ENCODE results near the gene AMPD2. TPM values are rescaled to one million over a fixed set of nuclear protein-coding genes. Genes with fewer than 3 reads are reported as not detected.
"Not testable (repeated sequence)": the region's sequence is repeated elsewhere in the genome, so short reads cannot be mapped to it uniquely, and the experiment has no call there.

AMPD2 gene
- total RNA-seq, 1 experiment from 2014 or later = 85.8 TPM

- in situ Hi-C loops (cut with HindIII; ENCODE audit: low pct_unique_long_range_greater_than_20kb, low sequenced_read_pairs) = no loop called here
- intact Hi-C loops (cut with micrococcal nuclease; ENCODE audit: unreplicated experiment) = no loop called here
- TF ChIP-seq REST (IDR thresholded peaks at IDR 0.05; ENCODE audit: insufficient read depth in 1 of 2, low read depth in 2 of 2, low read length in 1 of 2) (no peak), SIN3A (IDR thresholded peaks at IDR 0.05; ENCODE audit: borderline replicate concordance, insufficient read depth, low read depth, low read length) (no peak), CTCF (IDR thresholded peaks at IDR 0.05) (no peak), POLR2AphosphoS5 (IDR thresholded peaks at IDR 0.05; ENCODE audit: low read depth, low read length) (no peak), TCF7L2 (IDR thresholded peaks at IDR 0.05; ENCODE audit: low read depth, low read length) (no peak)
- Histone ChIP-seq H3K27ac (ENCODE audit: low read length) (no peak overlapping the region), H3K4me3 (ENCODE audit: low read depth in 2 of 2, low read length in 2 of 2) (no peak overlapping the region), H3K27me3 (ENCODE audit: control insufficient read depth, insufficient read depth, low read length) (no peaks in the 10 kb centered on the region), H3K4me1 (ENCODE audit: control insufficient read depth, insufficient read depth, low read length) (no peaks in the 10 kb centered on the region), H3K36me3 (ENCODE audit: control insufficient read depth, insufficient read depth, low read length) (no peaks in the 10 kb centered on the region), H3K9me3 (ENCODE audit: control insufficient read depth, insufficient read depth, low read depth, low read length) (no peaks in the 10 kb centered on the region)
- DNase-seq (ENCODE audit: low read depth, low spot score) (no peak), ATAC-seq (no peak)
- ChIA-PET POLR2A (interaction anchor here (0.6 kb wide), 1 partner anchor 61 kb away, joined by 5 read pairs; no protein-coding TSS in a partner anchor), CTCF (interaction anchor here (0.6 kb wide), 1 partner anchor 141 kb away, joined by 3 read pairs; no protein-coding TSS in a partner anchor)
- no TSS peak for BruUV-seq (replicated peaks)
Measured at GRCh38 chr1:109671067-109671466, 51.4 kb downstream of the AMPD2 start.

GRCh38 chr1:109673861-109674260 lies 54.2 kb downstream of the AMPD2 start:
- not testable (repeated sequence) for H3K36me3 ChIP-seq (ENCODE audit: control insufficient read depth, insufficient read depth, low read length)

GRCh38 chr1:109676683-109677381 lies 57.2 kb downstream of the AMPD2 start:
- CTCF ChIA-PET; H3K4me3 ChIP-seq (ENCODE audit: low read depth in 2 of 2, low read length in 2 of 2); H3K27ac ChIP-seq (ENCODE audit: low read length); ATAC-seq; DNase-seq (ENCODE audit: low read depth, low spot score); in situ Hi-C loops (cut with HindIII; ENCODE audit: low pct_unique_long_range_greater_than_20kb, low sequenced_read_pairs); H3K27me3 ChIP-seq (ENCODE audit: control insufficient read depth, insufficient read depth, low read length); BruUV-seq (replicated peaks); H3K36me3 ChIP-seq (ENCODE audit: control insufficient read depth, insufficient read depth, low read length); POLR2A ChIA-PET; H3K4me1 ChIP-seq (ENCODE audit: control insufficient read depth, insufficient read depth, low read length); intact Hi-C loops (cut with micrococcal nuclease; ENCODE audit: unreplicated experiment); H3K9me3 ChIP-seq (ENCODE audit: control insufficient read depth, insufficient read depth, low read depth, low read length): not testable (repeated sequence)

More at GRCh38 chr1:109673861-109674260, 54.2 kb downstream of the AMPD2 start:
- H3K9me3 ChIP-seq (ENCODE audit: control insufficient read depth, insufficient read depth, low read depth, low read length); in situ Hi-C loops (cut with HindIII; ENCODE audit: low pct_unique_long_range_greater_than_20kb, low sequenced_read_pairs); POLR2A ChIA-PET; H3K4me3 ChIP-seq (ENCODE audit: low read depth in 2 of 2, low read length in 2 of 2); BruUV-seq (replicated peaks); H3K27ac ChIP-seq (ENCODE audit: low read length); intact Hi-C loops (cut with micrococcal nuclease; ENCODE audit: unreplicated experiment); ATAC-seq; DNase-seq (ENCODE audit: low read depth, low spot score); H3K27me3 ChIP-seq (ENCODE audit: control insufficient read depth, insufficient read depth, low read length); H3K4me1 ChIP-seq (ENCODE audit: control insufficient read depth, insufficient read depth, low read length); CTCF ChIA-PET: not testable (repeated sequence)
